ENCODE measurements around the gene NRP2.

DNA sequence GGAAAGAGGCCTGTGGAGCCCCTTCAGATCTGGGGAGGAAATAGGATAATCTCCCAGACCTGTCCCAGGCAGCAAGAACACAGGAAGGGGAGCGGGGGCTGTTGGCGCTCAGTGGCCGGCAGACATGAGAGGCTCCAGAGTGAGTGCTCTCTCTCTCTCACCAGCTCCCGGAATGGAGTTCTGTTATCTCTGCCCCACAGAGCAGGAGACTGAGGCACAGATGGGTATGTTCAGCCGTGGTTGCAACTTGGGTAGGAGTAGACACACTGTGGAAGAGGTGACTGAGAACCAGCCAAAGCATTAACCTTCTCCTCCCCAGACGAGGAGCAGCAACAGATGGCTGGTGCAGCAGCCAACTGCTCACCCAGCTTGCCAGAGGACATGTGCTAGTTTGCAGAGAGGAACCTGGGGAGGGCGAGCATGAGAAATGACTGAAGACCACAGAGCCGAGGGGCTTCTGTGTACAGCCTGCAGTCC, 82.0 kb downstream of the NRP2 start:
- no peak for TF ChIP-seq POLR2A (IDR thresholded peaks at IDR 0.05)
- TF ChIP-seq, protein P1, sequence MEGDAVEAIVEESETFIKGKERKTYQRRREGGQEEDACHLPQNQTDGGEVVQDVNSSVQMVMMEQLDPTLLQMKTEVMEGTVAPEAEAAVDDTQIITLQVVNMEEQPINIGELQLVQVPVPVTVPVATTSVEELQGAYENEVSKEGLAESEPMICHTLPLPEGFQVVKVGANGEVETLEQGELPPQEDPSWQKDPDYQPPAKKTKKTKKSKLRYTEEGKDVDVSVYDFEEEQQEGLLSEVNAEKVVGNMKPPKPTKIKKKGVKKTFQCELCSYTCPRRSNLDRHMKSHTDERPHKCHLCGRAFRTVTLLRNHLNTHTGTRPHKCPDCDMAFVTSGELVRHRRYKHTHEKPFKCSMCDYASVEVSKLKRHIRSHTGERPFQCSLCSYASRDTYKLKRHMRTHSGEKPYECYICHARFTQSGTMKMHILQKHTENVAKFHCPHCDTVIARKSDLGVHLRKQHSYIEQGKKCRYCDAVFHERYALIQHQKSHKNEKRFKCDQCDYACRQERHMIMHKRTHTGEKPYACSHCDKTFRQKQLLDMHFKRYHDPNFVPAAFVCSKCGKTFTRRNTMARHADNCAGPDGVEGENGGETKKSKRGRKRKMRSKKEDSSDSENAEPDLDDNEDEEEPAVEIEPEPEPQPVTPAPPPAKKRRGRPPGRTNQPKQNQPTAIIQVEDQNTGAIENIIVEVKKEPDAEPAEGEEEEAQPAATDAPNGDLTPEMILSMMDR (IDR thresholded peaks at IDR 0.05) = no peak
